HG02588 (cell line): ENCODE data around the gene CHKB.
"Not testable (repeated sequence)": the region's sequence is repeated elsewhere in the genome, so short reads cannot be mapped to it uniquely, and the experiment has no call there.

ENCODE experiments used
- ATAC-seq: cut with Tn5 transposase; IDR thresholded peaks from one replicate; pipeline ENCODE4 v1.9.1; 2021; ENCODE audit warnings: mild to moderate bottlenecking, moderate library complexity; ENCODE audit not compliant: unreplicated experiment

The CHKB gene

GRCh38 chr22:50582493-50583293 is at the start of gene CHKB:
Gene CHKB (minus strand): TSS chr22:50582849. CDS start chr22:50582781, 68 bp downstream.
- peak; percentile 89 for ATAC-seq

- no peak for ATAC-seq
Observed at GRCh38 chr22:50630376-50630775, 47.7 kb upstream of the CHKB start.

DNA sequence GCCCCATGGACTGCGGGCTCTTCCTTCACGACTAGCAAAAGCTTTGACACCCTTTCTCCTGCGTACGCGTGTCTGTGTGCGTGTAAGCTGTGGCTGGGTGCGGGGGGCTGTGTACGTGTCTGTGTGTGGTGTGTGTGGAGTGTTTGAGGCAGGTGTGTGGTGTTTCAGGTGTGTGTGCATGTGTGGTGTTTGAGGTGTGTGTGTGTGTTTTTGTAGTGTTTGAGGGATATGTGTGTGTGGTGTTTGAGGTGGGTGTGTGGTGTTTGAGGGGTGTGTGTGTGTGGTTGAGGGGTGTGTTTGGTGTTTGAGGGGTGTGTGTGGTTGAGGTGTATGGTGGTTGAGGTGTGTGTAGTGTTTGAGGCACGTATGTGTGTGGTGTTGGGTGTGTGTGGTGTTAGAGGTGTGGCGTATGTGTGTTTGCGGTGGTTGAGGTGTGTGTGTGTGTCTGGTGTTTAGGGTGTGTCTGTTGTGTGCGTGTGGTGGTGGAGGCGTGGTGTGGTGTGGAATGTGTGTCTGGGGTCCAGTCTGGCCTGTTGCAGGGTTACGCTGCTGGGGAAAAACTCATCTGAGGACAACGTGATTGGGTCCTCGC is 46.0 kb upstream of the CHKB start:
- no peak for ATAC-seq

- ATAC-seq, result peak; percentile 75
Observed at GRCh38 chr22:50627642-50628542, 45.2 kb upstream of the CHKB start, which contains the start of gene ARSA. Gene ARSA (minus strand): TSS chr22:50628152. CDS start chr22:50627779, 373 bp downstream.

DNA sequence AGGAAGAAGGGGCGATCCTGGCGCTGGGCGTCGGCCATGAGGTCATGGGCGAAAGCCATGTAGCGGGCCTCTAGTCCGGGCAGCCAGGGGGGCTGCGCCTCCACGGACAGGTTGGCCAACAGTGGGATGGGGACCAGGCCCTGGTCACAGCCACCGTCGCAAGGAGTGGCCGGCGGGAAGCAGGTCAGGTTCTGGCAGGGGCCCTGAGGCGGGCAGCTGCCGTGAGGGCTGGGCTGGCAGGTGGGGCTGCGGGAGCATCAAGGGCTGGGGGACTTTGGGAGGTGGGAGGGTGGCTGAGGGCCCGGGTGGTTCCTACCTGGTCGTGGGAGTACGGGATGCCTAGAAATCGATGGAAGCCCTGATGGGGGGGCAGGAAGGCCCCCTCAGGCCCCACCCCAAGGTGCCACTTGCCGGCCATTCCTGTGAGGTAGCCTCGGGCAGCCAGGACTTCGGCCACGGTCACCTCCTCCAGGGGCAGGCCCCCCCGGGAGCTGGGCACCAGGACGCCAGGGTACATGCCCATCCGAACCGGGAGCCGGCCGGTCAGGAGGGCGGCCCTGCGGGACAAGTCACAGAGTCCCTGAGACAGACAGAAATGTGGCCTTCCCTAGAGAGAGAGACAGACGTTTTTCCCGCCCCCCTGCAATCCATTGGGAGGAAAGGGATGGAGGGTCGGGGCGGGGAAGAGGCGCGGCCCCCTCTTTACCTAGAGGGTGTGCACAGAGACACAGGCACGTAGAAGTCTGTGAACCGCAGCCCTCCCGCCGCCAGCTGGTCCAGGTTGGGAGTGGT is 44.4 kb upstream of the CHKB start:
- ATAC-seq, result no peak

DNA sequence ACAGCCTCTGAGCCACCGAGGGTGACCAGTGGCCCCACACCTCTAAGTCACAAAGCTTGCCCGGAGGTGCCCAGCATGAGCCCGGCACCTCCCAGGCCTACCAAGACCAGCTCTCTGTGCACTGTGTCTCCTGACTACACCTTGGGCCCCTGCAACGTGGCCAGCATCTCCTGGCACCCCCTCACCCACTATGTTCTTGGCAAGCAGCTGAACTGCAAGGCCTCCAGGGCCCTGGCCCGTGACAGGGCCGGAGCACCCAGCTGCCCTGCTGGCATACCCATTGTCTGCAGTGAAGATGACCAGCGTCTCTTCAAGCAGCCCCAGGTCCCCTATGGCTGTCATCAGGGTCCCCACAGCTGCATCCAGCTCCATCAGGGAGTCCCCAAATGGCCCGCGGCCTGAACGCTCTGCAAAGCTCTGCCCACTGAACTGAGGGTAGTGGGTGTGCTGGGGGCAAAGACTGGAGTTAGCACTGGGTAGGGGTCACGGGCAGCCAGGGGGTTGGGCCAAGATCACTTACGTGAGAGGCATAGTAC is 43.7 kb upstream of the CHKB start:
- ATAC-seq, result no peak

DNA sequence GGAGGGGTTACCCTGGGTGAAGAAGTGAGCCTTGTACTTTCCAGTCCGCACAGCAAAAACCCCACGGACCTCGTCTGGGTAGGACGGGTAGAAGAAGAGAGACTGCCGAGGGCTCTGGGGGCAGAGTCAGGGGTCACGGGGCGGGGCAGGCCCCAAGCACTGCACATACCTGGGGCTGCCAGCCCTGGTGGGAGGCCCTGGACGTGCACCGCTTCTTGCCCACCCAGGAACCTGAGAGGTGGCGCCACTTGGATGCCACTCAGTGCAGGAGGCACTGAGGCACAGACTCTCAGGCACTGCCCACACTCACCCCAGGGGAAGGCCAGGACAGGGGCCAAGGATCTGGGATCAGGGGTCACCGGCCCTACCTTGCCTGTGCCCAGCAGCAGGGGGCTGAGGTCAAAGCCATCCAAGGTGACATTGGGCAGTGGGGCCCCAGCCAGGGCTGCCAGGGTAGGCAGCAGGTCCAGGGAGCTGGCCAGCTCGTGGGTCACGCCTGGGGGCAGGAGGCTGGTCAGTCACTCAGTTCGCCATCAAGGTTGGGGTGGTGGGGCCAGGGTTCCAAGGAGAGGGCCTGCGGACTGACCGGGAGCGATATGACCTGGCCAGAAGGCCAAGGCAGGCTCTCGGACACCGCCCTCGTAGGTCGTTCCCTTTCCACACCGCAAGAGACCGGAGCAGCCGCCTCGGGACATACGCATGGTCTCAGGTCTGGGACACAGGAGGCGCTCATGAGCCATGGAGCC is 43.1 kb upstream of the CHKB start:
- ATAC-seq, result no peak

GRCh38 chr22:50625131-50625567 is 42.5 kb upstream of the CHKB start:
- ATAC-seq, result no peak

GRCh38 chr22:50624347-50625130 is 41.9 kb upstream of the CHKB start:
- ATAC-seq, result no peak

DNA sequence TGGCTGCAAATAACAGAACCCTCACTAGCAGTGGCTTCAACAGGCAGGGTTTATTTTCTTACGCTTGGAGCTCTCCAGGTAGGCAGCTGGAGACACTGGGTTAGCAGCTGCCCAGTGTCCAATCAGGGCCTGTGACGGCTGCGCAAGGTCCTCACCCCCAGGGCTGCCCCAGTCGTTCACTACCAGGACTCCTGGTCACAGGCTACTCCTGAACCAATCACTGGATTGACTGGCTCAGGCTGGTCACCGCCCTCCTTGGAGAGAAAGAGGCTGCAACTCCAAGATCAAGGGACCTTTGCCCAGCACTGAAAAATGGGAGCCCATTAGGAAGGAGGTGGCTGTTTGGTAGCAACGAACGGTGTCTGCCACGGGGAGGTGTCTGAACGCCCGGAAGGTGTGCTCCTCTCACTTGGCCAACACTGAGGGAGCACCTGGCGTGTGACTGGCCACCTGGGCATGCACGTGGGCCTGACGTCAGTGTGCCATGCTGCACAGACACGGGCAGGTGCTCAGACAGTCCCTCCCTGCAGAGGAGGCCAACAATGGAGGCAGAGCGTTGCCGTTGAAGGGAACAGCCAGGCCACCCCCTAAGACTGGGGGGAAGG is 40.2 kb upstream of the CHKB start:
- ATAC-seq, result no peak

DNA sequence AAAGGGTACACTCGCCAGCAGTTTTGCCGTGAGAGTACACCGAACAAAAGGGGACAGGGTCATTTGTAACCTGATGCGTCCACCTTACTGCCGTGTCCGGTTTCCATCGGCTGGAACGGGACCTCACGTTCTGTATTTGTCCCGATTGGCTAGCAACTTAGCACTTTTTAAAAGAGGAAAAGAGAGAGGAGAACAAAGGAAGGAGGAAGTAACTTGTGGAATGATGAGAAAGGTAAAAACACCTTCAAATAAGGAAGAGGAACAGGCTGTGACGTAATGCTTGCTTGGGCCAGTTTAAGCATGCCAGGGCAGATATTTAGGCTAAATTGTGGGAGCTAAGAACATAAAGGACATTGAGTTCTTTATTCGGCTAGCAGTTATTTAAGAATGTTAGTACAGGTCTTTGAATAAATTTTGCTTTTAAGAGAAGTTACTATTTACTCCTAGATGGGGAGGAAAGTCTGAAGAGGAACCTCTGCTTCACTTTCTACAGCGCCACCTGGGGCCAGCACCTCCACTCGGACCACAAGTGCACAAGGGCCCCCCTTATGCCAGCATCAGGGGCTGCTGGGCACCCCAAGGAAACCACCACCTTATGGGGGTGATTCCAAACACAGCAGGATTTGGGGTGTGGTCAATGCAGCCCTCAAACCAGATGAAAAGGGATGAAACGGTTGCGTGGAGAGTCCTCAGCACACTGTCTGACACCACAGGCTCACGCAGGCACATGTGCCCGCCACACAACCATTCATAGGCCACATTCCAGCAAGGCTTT is 39.5 kb upstream of the CHKB start:
- ATAC-seq, result no peak

GRCh38 chr22:50621356-50621880 is 38.8 kb upstream of the CHKB start:
- peak; percentile 24 for ATAC-seq

GRCh38 chr22:50620593-50621355 is 38.1 kb upstream of the CHKB start:
- peak; percentile 48 for ATAC-seq

- ATAC-seq, result not testable (repeated sequence)
Observed at GRCh38 chr22:50614296-50614695, 31.6 kb upstream of the CHKB start.

GRCh38 chr22:50613291-50613981 is 30.8 kb upstream of the CHKB start:
- no peak for ATAC-seq
